GM10248 (cell line): ENCODE measurements around the gene MTMR3.

ENCODE experiments used
- CTCF ChIA-PET: fragments of 300-600 bp; sonication (Branson Sonifier 250); formaldehyde crosslinking; extraction: SDS; loops from one replicate; lab custom pipeline; 2021; ENCODE audit warnings: antibody characterized with exemption; lab: Yijun Ruan, JAX
- POLR2A ChIA-PET: fragments of 350-650 bp; sonication (Branson Sonifier 250); formaldehyde crosslinking; extraction: SDS; loops from one replicate; lab custom pipeline; 2020; ENCODE audit warnings: antibody characterized with exemption; lab: Yijun Ruan, JAX
- DNase-seq: peaks from one replicate; pipeline ENCODE4 v3.0.0; 2012; ENCODE audit errors: extremely low spot score
- CTCF ChIP-seq: IDR thresholded peaks from 2 replicates; pipeline ENCODE4 v1.5.1; 2012; ENCODE audit warnings: mild to moderate bottlenecking, low read depth; ENCODE audit errors: extremely low read depth, missing control alignments, control extremely low read depth

Gene MTMR3

GRCh38 chr22:30044881-30045493 is 162.0 kb downstream of the MTMR3 start:
- no peak for TF ChIP-seq CTCF
- ChIA-PET CTCF (interaction anchor here (1.2 kb wide), 1 partner anchor 420 kb away, joined by 3 read pairs; no protein-coding TSS in a partner anchor), POLR2A (no interaction called here)
- DNase-seq = no peak

- CTCF ChIA-PET = interaction anchor here (1.2 kb wide), 1 partner anchor 420 kb away, joined by 3 read pairs; no protein-coding TSS in a partner anchor
- TF ChIP-seq CTCF = no peak
- no peak for DNase-seq
- POLR2A ChIA-PET = no interaction called here
Observed at GRCh38 chr22:30045494-30045887, 162.5 kb downstream of the MTMR3 start.

- no peak for DNase-seq
- CTCF ChIA-PET = interaction anchor here (1.2 to 1.3 kb wide), 2 partner anchors 10 to 20 kb away, joined by 3 to 6 read pairs; no protein-coding TSS in a partner anchor
- TF ChIP-seq CTCF = no peak
- POLR2A ChIA-PET = no interaction called here
Observed at GRCh38 chr22:30045901-30046715, 163.1 kb downstream of the MTMR3 start.

- POLR2A ChIA-PET = no interaction called here
- CTCF ChIA-PET = interaction anchor here (1.2 to 1.3 kb wide), 3 partner anchors 10 to 20 kb away, joined by 3 to 6 read pairs (median 4); no protein-coding TSS in a partner anchor
- DNase-seq = no peak
- TF ChIP-seq CTCF = no peak
Observed at GRCh38 chr22:30046716-30047363, 163.9 kb downstream of the MTMR3 start.

- CTCF ChIA-PET = interaction anchor here (1.2 to 1.3 kb wide), 3 partner anchors 10 to 21 kb away, joined by 3 to 6 read pairs (median 4); no protein-coding TSS in a partner anchor
- POLR2A ChIA-PET = no interaction called here
- no peak for DNase-seq
Observed at GRCh38 chr22:30047364-30047738, 164.4 kb downstream of the MTMR3 start.

More at GRCh38 chr22:30047364-30047738, 164.4 kb downstream of the MTMR3 start:
- no peak for TF ChIP-seq CTCF
